Thyroid gland (tissue), 4 donors: ENCODE measurements around the gene PHLDB3.

Experiments used
- POLR2A ChIP-seq, 2 donors: fragments of 450-650 bp; IDR thresholded peaks; one replicate each; pipeline ENCODE4 v1.6.1; 2017; ENCODE audit warnings: antibody characterized with exemption in 2 of 2, mild to moderate bottlenecking in 2 of 2, moderate library complexity in 1 of 2
- TF ChIP-seq, protein P1 (sequence below), 6 experiments: fragments of 200-600 bp in 3 of 6; fragments of 450-650 bp in 3 of 6; sonication (generic) in 3 of 6; IDR thresholded peaks; one replicate each; pipeline ENCODE4 v1.5.1; 2016 to 2019; ENCODE audit warnings: antibody characterized with exemption in 6 of 6, mild to moderate bottlenecking in 2 of 6, inconsistent platforms in 1 of 6, moderate library complexity in 1 of 6

DNA sequence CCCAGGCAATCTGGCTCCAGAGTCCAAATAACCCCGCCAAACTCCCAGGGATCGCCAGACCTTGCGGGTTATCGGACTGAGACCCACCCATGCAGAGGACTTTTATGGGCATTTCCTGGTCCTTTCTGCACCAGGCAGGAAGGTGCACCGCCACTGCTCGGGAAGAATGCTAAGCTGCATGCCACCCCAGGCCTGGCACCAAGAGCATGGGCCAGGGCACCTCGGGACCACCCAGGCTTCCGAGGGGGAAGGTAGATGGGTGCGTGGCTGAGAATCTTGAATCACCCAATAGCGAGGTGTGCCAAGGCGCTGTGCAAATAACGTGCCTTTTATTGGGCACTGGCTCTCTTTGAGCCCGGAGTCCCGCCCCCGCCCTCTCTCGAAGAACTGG is 28.0 kb upstream of the PHLDB3 start:
- TF ChIP-seq POLR2A (IDR thresholded peaks at IDR 0.05): no peak
- TF ChIP-seq, protein P1, sequence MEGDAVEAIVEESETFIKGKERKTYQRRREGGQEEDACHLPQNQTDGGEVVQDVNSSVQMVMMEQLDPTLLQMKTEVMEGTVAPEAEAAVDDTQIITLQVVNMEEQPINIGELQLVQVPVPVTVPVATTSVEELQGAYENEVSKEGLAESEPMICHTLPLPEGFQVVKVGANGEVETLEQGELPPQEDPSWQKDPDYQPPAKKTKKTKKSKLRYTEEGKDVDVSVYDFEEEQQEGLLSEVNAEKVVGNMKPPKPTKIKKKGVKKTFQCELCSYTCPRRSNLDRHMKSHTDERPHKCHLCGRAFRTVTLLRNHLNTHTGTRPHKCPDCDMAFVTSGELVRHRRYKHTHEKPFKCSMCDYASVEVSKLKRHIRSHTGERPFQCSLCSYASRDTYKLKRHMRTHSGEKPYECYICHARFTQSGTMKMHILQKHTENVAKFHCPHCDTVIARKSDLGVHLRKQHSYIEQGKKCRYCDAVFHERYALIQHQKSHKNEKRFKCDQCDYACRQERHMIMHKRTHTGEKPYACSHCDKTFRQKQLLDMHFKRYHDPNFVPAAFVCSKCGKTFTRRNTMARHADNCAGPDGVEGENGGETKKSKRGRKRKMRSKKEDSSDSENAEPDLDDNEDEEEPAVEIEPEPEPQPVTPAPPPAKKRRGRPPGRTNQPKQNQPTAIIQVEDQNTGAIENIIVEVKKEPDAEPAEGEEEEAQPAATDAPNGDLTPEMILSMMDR (IDR thresholded peaks at IDR 0.05): no peak
